GM03348 (cell line): ENCODE measurements around the gene PGS1.

Source experiments
- DNase-seq: peaks from one replicate; pipeline ENCODE4 v3.0.0; 2012; ENCODE audit warnings: low spot score

Gene PGS1

GRCh38 chr17:78365561-78366108 is 12.8 kb upstream of the PGS1 start:
- DNase-seq = no peak

- DNase-seq = no peak
Observed at GRCh38 chr17:78366109-78366848, 12.2 kb upstream of the PGS1 start.

GRCh38 chr17:78367193-78367592 is 11.3 kb upstream of the PGS1 start:
- DNase-seq = no peak

- DNase-seq = no peak
Observed at GRCh38 chr17:78368348-78368747, 10.1 kb upstream of the PGS1 start.

GRCh38 chr17:78368854-78369495 is 9.5 kb upstream of the PGS1 start:
- DNase-seq = no peak

GRCh38 chr17:78369791-78370381 is 8.6 kb upstream of the PGS1 start:
- no peak for DNase-seq

GRCh38 chr17:78371056-78371455 is 7.4 kb upstream of the PGS1 start:
- no peak for DNase-seq

GRCh38 chr17:78372841-78373240 is 5.6 kb upstream of the PGS1 start:
- no peak for DNase-seq

- no peak for DNase-seq
Observed at GRCh38 chr17:78374189-78374588, 4.3 kb upstream of the PGS1 start.

- peak; percentile 57 for DNase-seq
Observed at GRCh38 chr17:78374631-78375274, 3.7 kb upstream of the PGS1 start.

- peak; percentile 80 for DNase-seq
Observed at GRCh38 chr17:78375401-78376151, 2.9 kb upstream of the PGS1 start.

- no peak for DNase-seq
Observed at GRCh38 chr17:78376161-78376560, 2.3 kb upstream of the PGS1 start.

GRCh38 chr17:78377858-78378224 is 608 bp upstream of the PGS1 start:
- no peak for DNase-seq

GRCh38 chr17:78379131-78379491 is 662 bp downstream of the PGS1 start:
- peak; percentile 58 for DNase-seq

- DNase-seq = no peak
Observed at GRCh38 chr17:78380370-78380769, 1.9 kb downstream of the PGS1 start.

GRCh38 chr17:78381601-78382232 is 3.3 kb downstream of the PGS1 start:
- DNase-seq = peak; percentile 31

- peak; percentile 91 for DNase-seq
Observed at GRCh38 chr17:78383725-78384471, 5.4 kb downstream of the PGS1 start.

- DNase-seq = no peak
Observed at GRCh38 chr17:78384479-78385175, 6.2 kb downstream of the PGS1 start.

- DNase-seq = no peak
Observed at GRCh38 chr17:78387977-78388941, 9.8 kb downstream of the PGS1 start.
